EL (cell line): ENCODE measurements around the gene KRTAP4-7.
"Not testable (repeated sequence)": the region's sequence is repeated elsewhere in the genome, so short reads cannot be mapped to it uniquely, and the experiment has no call there.

Experiments used
- DNase-seq: peaks from one replicate; pipeline ENCODE4 v3.0.0-alpha.2; 2016

KRTAP4-7 gene

DNA sequence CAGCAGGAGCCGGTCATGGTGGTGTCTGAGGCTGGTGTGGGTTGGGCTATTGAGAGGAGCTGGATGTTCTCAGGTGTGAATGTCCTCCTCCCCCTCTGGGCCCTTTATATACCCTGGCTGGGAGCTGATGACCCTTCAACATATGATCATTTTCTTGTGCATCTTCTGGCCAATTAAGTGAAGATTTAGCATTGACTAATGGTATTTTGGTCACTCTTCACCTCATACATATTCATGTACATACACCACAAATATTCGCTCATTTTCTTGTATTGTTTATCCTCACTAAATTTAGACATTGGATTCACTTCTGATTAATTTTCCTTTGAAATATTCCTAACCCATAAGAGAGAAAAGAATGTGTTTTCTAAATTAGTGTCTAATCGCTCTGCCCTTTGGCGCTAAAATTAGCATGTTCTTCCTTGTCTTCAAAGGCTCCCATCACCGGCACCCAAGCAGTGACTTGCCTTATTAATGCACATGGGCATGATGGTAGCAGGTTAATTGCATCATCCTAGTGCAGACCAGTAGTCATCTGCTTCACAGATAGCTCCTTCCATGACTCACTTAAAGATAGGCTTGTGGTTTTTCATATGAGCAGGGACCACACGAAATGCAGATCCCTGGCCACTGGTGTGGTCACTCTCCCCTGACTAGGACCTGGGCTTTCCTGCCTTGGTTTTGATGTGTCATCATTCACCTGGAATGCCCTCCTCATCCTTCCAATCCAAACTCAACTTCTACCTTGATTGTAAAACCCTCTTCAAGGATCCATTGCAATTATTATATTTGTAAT, 17.9 kb upstream of the KRTAP4-7 start, which contains the start of gene KRTAP2-4:
KRTAP2-4 (minus strand) TSS at position 51 of the 796 bp plus-strand sequence; CDS start at position 17, 34 bp downstream.
- DNase-seq = peak; percentile 96

DNA sequence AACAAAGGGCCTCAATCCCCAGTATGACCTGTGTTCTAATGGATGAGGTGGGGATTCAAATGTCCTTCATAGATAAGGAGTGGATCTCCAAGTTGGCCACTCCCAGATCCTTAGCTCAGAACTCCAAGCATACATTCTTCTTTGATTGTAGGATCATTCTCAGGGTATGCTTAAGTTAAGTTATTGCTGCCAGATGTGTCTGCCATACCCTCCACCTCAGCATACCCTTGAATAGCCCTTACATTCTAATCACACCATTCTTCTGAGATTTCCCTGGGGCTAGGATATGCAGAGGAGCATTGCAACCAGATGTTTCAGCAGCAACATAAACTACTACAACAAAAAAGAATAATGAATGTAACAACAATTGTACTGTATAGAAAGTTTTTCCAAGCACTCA, 16.7 kb upstream of the KRTAP4-7 start:
- DNase-seq = peak; percentile 71

DNA sequence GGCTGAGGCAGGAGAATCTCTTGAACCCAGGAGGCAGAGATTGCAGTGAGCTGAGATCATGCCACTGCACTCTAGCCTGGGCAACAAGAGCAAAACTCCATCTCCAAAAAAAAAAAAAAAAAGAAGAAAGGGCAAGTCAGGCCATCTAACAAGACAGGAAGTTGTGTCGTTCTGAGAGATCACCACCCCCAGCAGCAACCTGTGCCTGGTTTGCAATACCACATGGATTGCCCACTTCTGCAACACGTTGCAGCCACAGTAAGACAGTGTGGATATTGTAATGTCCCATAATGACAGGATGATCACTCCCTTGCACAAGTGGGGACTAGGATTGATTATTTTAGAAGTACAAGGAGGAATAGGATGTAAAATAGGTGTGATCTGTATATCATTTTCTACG, 14.9 kb upstream of the KRTAP4-7 start:
- no peak for DNase-seq

DNA sequence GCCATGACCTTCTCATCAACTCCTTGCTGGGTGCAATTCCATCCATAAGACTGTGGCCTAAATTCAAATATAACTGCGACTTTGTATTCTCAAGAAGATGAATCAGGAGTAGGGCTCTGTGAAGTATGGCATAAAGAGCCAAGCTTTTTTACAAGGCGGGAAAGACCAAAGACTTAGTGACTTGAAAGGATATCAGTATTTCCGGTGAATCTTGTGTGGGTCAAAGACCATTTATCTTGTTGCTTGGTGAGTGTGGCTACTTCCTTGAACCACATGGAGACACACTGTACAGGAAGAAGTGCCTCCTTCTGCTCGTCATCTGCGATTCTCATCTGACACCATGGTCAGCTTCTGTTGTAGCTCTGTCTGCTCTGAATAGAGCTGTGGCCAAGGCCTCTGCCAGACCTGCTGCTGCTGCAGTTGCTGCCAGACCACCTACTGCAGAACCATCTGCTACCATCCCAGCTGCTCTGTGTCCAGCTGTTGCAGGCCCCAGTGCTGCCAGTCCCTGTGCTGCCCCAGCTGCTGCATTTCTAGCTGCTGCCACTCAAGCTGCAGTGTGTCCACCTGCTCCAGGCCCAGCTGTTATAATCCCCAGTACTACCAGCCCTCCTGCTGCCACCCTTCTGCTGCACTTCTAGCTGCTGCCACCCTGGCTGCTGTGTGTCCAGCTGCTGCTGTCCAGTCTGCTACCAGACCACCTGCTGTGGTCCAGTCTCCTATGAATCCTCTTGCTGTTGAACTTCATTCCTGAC, 12.2 kb upstream of the KRTAP4-7 start:
- DNase-seq = no peak

DNA sequence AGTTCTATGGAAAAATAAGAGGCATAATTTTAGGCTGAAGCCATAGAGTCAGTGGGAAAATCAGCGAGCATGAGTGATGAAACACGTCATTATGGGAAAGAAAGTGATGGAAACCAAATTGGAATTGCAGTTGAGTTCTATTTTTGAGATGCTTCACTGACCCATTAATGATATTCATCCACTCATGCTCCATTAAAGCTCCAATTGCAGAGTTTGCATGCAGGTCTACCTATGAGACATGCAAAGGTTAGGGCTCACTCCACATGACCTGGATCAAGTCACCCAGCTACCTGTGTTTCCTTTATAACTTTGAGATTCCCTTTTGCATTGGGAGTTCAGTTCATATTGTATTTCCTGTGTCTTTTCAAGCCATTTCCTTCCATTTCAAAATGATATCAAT, 10.3 kb upstream of the KRTAP4-7 start:
- no peak for DNase-seq

DNA sequence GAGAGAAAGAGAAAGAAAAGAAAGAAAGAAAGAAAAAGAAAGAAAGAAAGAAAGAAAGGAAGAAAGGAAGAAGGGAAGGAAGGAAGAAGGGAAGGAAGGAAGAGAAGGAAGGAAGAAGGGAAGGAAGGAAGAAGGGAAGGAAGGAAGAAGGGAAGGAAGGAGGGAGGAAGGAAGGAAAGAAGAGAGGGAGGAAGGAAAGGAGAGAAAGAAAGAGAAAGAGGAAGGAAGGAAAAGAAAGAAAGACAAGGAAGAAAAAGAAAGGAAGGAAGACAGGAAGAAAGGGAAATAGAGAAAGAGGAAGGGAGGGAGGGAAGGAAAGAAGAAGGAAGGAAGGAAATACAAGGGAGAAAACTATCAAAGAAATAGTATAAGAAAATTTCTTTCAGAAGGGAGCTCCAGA, 7.2 kb upstream of the KRTAP4-7 start:
- no peak for DNase-seq

DNA sequence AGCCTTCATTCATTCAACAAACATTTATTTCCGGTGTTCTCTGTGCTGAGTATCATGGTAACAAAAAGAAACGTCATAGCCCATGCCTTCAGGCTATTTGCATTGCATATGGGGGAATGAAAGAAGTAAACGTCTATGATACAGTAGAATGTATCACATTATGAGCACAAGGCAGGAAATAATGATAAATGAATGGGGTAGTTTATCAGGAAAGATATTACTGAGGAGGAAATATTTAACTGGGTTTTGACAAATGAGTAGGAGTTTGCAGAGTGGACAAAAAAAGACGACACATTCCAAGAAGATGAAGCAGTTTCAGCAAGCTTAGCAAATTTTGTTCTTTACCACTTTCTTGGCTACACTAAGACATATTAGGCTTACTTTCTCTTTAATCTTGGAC, 1.3 kb upstream of the KRTAP4-7 start:
- peak; percentile 84 for DNase-seq

DNA sequence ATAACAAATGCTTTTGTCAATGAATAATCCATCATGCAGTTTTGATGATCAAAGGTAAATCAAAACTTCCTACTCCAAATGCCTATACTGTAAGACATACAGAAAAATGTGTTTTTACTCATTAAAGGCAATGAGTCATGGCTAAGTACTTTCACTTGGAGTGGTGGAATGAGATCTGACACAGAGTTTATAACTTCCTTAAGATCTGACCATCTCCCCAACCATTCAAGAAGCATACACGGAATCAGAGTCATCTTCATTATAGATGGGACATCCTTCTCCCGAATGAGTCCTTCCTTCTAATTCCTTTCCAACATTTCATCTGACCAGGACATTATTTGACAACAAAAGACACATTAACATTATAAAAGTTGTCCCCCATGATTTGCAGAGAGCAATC, 523 bp upstream of the KRTAP4-7 start:
- DNase-seq = peak; percentile 87

DNA sequence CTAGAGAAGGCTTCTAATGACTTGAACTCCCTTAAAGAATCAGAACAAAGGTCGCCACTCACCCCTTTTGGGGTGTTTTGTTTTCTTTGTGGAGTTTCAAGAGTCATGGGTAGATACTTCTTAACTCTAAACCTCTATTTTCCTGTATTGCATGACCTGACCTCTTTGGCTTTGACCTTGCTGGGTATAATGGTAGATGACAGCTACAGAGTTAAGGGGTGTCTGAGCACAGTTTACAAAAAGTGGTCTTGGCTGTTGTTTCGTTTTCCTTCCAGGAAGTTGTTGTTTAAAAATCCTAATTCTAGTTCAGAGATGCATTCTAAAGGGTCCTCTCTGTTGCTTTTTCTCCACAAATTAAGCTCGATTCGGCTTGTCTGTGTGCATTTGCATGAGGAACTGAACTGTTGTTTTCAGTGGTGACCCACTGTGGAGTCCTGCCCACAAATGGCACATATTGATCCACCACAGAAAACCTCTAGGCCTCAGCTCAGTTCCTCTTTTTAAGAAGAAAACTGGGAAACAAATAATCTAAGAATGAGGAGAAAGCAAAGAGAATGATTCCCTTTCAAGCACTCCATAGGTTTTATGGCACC, 4.9 kb downstream of the KRTAP4-7 start:
- not testable (repeated sequence) for DNase-seq

DNA sequence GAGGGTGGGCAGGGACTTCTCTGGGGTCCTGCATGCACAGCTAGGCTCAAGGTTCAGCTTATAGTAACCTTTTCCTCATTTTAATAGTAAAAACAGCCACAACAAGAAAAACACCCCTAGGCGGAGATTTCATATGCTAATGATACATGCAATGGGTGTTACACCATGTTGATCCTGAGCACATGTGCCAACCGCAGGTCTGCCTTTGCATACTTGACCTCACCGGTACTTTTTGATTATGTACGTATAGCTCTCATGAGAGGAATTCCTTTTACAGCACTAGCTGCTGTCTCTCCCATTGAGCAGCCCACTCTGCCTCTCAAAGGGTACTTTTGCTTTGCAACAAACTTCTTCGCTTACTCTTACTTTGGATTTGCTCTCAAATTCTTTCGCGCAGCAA, 12.1 kb downstream of the KRTAP4-7 start:
- no peak for DNase-seq

DNA sequence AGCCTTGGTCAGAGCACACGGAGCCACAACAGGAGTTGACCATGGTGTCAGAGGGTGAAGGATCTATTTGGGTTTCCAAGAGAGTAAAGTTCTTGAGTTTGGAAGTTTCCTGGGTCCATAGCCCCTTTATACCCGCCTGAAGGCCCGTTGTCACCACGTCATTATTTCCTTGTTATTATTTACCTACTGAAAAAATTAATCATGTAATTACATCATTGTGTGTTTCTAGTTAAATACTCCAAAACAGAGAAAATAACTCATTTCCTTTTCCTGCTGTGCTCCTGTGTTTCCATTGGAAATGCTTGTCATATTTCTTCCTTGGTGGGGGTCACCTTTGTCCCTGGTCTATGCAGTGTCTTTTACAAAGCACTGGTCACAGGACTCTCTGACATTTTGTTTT, 14.1 kb downstream of the KRTAP4-7 start, which contains the start of gene KRTAP4-8:
KRTAP4-8 (minus strand) TSS at position 101 of the 400 bp plus-strand sequence; CDS start at position 43, 58 bp downstream.
- DNase-seq = no peak

DNA sequence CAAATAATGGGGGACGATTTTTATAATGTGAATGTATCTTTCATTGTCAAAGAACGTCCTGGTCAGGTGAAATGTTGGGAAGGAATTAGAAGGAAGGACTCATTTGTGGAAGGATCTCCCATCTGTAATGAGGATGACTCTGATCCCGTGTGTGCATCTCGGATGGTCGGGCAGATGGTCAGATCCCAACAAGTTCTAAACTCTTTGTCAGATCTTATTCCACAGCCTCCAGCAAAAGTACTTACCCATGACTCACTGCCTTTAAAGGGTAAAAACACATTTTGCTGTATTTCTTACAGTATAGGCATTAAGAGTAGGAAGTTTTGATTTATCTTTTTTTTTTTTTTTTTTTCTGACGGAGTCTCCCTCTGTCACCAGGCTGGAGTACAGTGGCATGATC, 14.5 kb downstream of the KRTAP4-7 start:
- DNase-seq = peak; percentile 92

DNA sequence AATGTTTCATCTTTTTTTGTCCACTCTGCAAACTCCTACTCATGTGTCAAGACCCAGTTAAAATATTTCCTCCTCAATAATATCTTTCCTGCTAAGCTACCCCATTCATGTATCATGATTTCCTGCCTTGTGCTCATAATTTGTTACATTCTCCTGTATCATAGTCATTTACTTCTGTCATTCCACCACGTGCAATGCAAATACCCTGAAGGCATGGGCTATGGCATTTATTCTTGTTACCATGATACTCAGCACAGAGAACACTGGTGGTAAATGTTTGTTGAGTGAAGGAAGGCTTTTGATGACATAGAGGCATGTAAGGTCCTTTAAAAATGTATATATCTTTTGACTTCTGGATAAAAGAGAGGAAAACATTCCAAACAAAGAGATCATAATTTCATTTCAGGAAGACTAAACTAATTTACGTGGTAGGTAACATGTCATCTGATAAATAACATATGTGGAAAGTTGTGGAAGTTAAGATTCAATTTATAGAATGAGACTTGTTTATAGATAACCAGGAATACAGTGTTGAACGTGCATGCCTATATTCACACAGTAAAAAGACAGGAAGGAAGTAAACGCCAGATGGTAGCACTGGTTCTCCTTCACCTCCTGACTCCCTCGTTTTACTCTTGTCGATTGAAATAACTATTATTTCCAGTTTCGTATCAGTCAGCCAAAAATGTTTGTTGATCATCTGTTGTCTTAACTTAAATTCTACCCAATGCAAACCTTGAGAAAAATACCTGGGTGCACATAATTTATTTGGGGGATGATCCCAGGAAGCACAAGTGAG, 15.9 kb downstream of the KRTAP4-7 start:
- DNase-seq = peak; percentile 98

DNA sequence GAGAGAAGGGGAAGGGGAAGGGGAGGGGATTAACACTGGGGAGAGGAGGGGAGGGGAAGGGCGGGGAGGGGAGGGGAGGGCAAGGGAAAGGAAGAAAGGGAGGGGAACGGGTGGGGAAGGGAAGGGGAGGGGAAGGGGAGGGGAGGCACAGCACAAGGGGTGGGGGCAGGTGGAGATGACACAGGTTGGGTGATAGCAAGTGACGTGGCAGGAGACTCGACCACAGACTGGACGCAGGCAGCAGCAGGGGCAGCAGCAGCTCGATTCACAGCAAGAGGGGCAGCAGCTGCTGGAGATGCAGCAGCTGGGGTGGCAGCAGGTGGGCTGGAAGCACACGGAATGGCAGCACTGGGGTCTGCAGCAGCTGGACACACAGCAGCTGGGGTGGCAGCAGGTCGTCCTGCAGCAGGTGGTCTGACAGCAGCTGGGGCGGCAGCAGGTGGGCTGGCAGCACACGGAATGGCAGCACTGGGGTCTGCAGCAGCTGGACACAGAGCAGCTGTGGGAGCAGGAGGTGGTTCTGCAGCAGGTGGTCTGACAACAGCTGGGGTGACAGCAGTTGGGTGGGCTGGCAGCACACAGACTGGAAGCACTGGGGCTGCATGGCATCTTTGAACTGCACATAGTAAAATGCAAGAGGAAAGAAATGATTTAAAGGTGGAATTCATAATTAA, 17.8 kb downstream of the KRTAP4-7 start, which contains the start of gene KRTAP4-16:
KRTAP4-16 (minus strand) TSS at position 624 of the 674 bp plus-strand sequence; CDS start at position 624, 0 bp downstream.
- DNase-seq = no peak

DNA sequence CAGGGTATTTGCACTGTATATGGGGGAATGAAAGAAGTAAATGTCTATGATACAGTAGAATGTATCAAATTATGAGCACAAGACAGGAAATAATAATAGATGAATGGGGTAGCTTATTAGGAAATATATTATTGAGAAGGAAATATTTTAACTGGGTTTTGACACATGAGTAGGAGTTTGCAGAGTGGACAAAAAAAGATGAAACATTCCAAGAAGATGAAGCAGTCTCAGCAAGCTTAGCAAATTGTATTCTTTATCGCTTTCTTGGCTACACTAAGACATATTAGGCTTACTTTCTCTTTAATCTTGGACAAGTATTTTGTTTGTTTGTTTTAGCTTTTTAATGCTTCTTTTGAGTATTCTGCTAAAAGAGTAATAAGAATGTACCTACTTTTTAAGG, 19.9 kb downstream of the KRTAP4-7 start:
- DNase-seq = peak; percentile 54

DNA sequence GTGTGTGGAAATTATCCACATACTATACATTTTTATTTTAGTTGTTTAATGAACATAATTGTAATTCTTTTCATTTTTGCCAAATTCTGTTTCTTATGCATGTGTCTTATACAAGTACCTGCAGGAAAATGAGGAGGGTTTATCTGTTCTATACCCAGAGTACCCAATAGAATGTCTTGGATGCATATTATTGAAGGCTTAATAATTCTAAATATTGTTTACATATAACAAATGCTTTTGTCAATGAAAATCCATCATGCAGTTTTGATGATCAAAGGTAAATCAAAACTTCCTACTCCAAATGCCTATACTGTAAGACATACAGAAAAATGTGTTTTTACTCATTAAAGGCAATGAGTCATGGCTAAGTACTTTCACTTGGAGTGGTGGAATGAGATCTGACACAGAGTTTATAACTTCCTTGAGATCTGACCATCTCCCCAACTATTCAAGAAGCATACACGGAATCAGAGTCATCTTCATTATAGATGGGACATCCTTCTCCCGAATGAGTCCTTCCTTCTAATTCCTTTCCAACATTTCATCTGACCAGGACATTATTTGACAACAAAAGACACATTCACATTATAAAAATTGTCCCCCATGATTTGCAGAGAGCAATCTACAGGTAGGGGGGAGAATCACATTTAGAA, 20.6 kb downstream of the KRTAP4-7 start:
- DNase-seq = peak; percentile 80

DNA sequence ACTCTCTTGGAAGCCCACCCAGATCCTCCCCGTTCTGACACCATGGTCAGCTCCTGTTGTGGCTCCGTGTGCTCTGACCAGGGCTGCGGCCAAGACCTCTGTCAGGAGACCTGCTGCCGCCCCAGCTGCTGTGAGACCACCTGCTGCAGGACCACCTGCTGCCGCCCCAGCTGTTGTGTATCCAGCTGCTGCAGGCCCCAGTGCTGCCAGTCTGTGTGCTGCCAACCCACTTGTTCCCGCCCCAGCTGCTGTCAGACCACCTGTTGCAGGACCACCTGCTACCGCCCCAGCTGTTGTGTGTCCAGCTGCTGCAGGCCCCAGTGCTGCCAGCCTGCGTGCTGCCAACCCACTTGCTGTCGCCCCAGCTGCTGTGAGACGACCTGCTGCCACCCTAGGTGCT, 21.4 kb downstream of the KRTAP4-7 start, which contains the start of gene KRTAP4-9:
KRTAP4-9 (plus strand) TSS at position 43 of the 400 bp plus-strand sequence; CDS start at position 43, 0 bp downstream.
- not testable (repeated sequence) for DNase-seq

DNA sequence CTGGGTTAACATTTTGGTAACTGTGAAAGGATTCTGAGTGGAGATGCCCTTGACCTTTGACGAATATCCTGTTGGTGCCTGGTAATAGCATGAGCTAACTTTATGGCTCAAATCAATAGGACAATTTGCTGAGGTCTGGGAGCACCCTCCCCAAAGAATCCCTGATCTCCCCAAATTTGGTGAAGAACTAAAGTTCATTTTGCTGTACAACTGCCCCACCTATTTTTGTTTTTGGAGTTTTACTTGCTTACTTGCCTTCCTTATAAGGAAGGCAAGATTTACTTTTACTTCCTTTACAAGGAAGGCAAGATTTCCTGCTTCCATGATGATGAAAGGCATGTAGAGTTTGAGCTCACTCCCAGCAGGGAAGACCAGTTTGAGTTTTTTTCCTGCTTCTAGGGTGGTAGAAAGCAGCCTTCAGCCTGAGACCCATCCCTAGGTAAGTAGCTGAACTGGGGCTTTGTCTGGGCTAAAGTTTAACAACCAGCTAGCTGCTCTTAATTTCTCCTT, 24.0 kb downstream of the KRTAP4-7 start:
- peak; percentile 33 for DNase-seq

DNA sequence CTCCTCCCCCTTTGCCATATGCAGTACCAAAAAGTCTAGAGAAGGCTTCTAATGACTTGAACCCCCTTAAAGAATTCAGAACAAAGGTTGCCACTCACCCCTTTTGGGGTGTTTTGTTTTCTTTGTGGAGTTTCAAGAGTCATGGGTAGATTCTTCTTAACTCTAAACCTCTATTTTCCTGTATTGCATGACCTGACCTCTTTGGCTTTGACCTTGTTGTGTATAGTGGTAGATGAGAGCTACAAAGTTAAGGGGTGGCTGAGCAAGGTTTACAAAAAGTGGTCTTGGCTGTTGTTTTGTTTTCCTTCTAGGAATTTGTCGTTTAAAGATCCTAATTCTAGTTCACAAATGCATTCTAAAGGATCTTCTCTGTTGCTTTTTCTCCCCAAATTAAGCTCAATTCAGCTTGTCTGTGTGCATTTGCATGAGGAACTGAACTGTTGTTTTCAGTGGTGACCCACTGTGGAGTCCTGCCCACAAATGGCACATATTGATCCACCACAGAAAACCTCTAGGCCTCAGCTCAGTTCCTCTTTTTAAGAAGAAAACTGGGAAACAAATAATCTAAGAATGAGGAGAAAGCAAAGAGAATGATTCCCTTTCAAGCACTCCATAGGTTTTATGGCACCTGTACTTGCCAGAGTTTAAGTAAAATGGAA, 24.9 kb downstream of the KRTAP4-7 start:
- DNase-seq = not testable (repeated sequence)

DNA sequence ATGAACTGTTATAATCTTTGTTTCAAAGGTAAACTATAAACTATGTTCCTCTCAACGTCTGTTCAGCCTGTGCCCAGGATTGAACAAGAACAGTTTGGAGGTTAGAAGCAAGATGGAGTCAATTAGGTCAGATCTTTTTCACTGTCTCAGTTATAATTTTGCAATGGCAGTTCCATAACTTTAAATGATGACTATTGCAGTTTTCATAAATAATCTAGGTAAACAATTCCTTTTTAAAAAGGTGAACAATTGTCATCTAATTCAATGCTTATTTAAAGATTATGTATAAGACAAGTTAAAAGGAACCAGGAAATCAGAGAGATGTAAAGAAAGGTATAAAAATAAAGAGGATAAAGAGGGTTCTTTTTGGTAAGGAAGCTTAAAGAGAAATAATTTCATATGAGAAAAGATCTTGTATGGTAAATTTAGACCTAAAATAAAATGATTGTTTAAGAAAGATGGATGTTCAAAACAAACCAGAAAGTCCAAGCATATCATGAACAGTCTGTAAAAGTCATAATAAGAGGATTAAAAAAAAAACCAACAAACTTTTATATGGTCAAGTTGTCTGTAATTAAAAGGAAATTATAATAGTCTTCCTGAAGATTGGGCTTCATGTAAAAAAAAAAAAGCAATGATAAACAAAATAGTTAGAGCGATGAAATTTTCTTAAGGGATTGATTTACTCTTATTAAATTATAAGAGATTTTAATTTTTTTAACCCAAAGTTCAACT, 27.4 kb downstream of the KRTAP4-7 start:
- no peak for DNase-seq
